GM23338 (cell line): ENCODE measurements around the gene OXT. TPM values are rescaled to one million over a fixed set of nuclear protein-coding genes. Genes with fewer than 3 reads are reported as not detected.

Experiments used
- ATAC-seq: fragments of 200-7000 bp; cut with Tn5 transposase; 3 replicates; pipeline ENCODE4 v1.9.1; 2020
- DNase-seq: peaks from one replicate; pipeline ENCODE4 v3.0.0-alpha.2; 2015; ENCODE audit warnings: low spot score
- H2AFZ ChIP-seq: fragments of 200-600 bp; sonication (generic); 2 replicates; pipeline ENCODE4 v1.8.0; 2016; ENCODE audit warnings: antibody characterized with exemption, mild to moderate bottlenecking, moderate library complexity
- H3F3A ChIP-seq: fragments of 200-600 bp; sonication (generic); replicated peaks from 2 replicates; pipeline ENCODE4 v1.8.0; 2017; ENCODE audit warnings: antibody characterized with exemption, mixed run types, low read depth
- H3K27ac ChIP-seq: fragments of 200-600 bp; sonication (generic); 2 replicates; pipeline ENCODE4 v1.6.1; 2016; ENCODE audit warnings: low read depth
- H3K27me3 ChIP-seq: fragments of 200-600 bp; sonication (generic); 2 replicates; pipeline ENCODE4 v1.8.0; 2016; ENCODE audit warnings: mild to moderate bottlenecking, mixed run types, moderate library complexity; ENCODE audit not compliant: insufficient read depth
- H3K36me3 ChIP-seq: fragments of 200-600 bp; sonication (generic); 2 replicates; pipeline ENCODE4 v1.8.0; 2016; ENCODE audit warnings: mild to moderate bottlenecking; ENCODE audit not compliant: insufficient read depth
- H3K4me1 ChIP-seq: fragments of 200-600 bp; sonication (generic); 2 replicates; pipeline ENCODE4 v1.8.0; 2016; ENCODE audit warnings: mild to moderate bottlenecking, moderate library complexity; ENCODE audit not compliant: insufficient read depth
- H3K4me2 ChIP-seq: fragments of 200-600 bp; sonication (generic); 2 replicates; pipeline ENCODE4 v1.7.1; 2017; ENCODE audit warnings: mixed run types
- H3K4me3 ChIP-seq: fragments of 200-600 bp; sonication (generic); 2 replicates; pipeline ENCODE4 v1.6.1; 2016; ENCODE audit warnings: mixed run types
- H3K79me2 ChIP-seq: fragments of 200-600 bp; sonication (generic); replicated peaks from 2 replicates; pipeline ENCODE4 v1.8.0; 2017; ENCODE audit warnings: mild to moderate bottlenecking; ENCODE audit not compliant: insufficient read depth
- H3K9me2 ChIP-seq: fragments of 200-600 bp; sonication (generic); 2 replicates; pipeline ENCODE4 v1.8.0; 2017; ENCODE audit not compliant: insufficient read depth
- H4K20me1 ChIP-seq: fragments of 200-600 bp; sonication (generic); replicated peaks from 2 replicates; pipeline ENCODE4 v1.8.0; 2017; ENCODE audit warnings: mild to moderate bottlenecking; ENCODE audit not compliant: insufficient read depth
- H3K27ac Mint-ChIP-seq: 2 replicates; pipeline ENCODE4 v1.8.0; 2020; ENCODE audit warnings: inconsistent platforms, mild to moderate bottlenecking, moderate library complexity, mixed read lengths
- H3K27me3 Mint-ChIP-seq: 3 replicates; pipeline ENCODE4 v1.8.0; 2022; ENCODE audit warnings: low read depth, mild to moderate bottlenecking, moderate library complexity, mixed read lengths, inconsistent platforms; ENCODE audit not compliant: insufficient read depth, poor library complexity
- H3K36me3 Mint-ChIP-seq: 3 replicates; pipeline ENCODE4 v1.8.0; 2021; ENCODE audit warnings: low read depth, mild to moderate bottlenecking, inconsistent platforms, moderate library complexity, mixed read lengths
- H3K4me1 Mint-ChIP-seq: 3 replicates; pipeline ENCODE4 v1.8.0; 2020; ENCODE audit warnings: mild to moderate bottlenecking, inconsistent platforms, mixed read lengths
- H3K4me3 Mint-ChIP-seq: 3 replicates; pipeline ENCODE4 v1.8.0; 2021; ENCODE audit warnings: moderate library complexity, mild to moderate bottlenecking, inconsistent platforms, mixed read lengths
- H3K9me3 Mint-ChIP-seq: 3 replicates; pipeline ENCODE4 v1.8.0; 2020; ENCODE audit warnings: moderate library complexity, mild to moderate bottlenecking, inconsistent platforms, mixed read lengths
- CREB1 ChIP-seq: fragments of 250-450 bp; sonication (Bioruptor Pico); IDR thresholded peaks from 2 replicates; pipeline ENCODE4 v1.5.0; 2020; ENCODE audit warnings: low read depth, mild to moderate bottlenecking, moderate library complexity
- CTCF ChIP-seq, 2 experiments: fragments of 200-600 bp in 1 of 2; sonication (generic) in 1 of 2; conservative IDR thresholded peaks; 2 replicates each; pipeline versions ENCODE4 v1.5.1 to v1.6.1; 2016 to 2017; ENCODE audit warnings: antibody characterized with exemption in 2 of 2, low read depth in 2 of 2, mild to moderate bottlenecking in 2 of 2, moderate library complexity in 1 of 2
- EZH2 ChIP-seq: fragments of 200-600 bp; sonication (generic); IDR thresholded peaks from one replicate; pipeline ENCODE4 v1.8.0; 2017; ENCODE audit warnings: antibody characterized with exemption, mild to moderate bottlenecking, low read depth; ENCODE audit not compliant: unreplicated experiment
- EZH2phosphoT487 ChIP-seq: fragments of 200-600 bp; sonication (generic); IDR thresholded peaks from one replicate; pipeline ENCODE4 v1.8.1; 2018; ENCODE audit warnings: antibody characterized with exemption; ENCODE audit not compliant: unreplicated experiment
- NANOG ChIP-seq: IDR thresholded peaks from 2 replicates; pipeline ENCODE4 v1.6.1; 2016; ENCODE audit warnings: antibody characterized with exemption, borderline replicate concordance
- REST ChIP-seq: IDR thresholded peaks from one replicate; pipeline ENCODE4 v1.6.1; 2018; ENCODE audit warnings: antibody characterized with exemption; ENCODE audit not compliant: unreplicated experiment
- ZNF114 ChIP-seq: fragments of 250-450 bp; sonication (Bioruptor Pico); IDR thresholded peaks from 2 replicates; pipeline ENCODE4 v1.5.0; 2020; ENCODE audit warnings: mild to moderate bottlenecking, moderate library complexity
- ZNF331 ChIP-seq: fragments of 250-450 bp; sonication (Bioruptor Pico); IDR thresholded peaks from 2 replicates; pipeline ENCODE4 v1.5.0; 2020; ENCODE audit warnings: low read depth, mild to moderate bottlenecking, moderate library complexity
- ZNF462 ChIP-seq: fragments of 250-450 bp; sonication (Bioruptor Pico); IDR thresholded peaks from 2 replicates; pipeline ENCODE4 v1.5.0; 2020; ENCODE audit warnings: mild to moderate bottlenecking, moderate library complexity
- polyA plus RNA-seq: library from polyadenylated mRNA; unstranded; fragments of >200 nt; fragmentation: Nextera tagmentation; extraction: Ambion mirVana; gene quantifications from 2 replicates; pipeline ENCODE4 v1.2.1, GENCODE V29; 2016
- total RNA-seq: library from RNA; depleted of rRNA; stranded (reverse); fragments of >200 nt; shearing (Covaris generic); gene quantifications from 2 replicates; pipeline ENCODE4 v1.2.3, GENCODE V29; 2014
- TF ChIP-seq, protein P1 (sequence below): IDR thresholded peaks from 2 replicates; pipeline ENCODE4 v1.6.1; 2016; ENCODE audit warnings: antibody characterized with exemption

OXT gene
- total and polyA plus RNA-seq, 2 experiments from 2014 or later, result 1.5 TPM; not detected in 1

GRCh38 chr20:3101251-3101650, 29.8 kb downstream of the OXT start:
- no peak overlapping the region for H3K4me3 Mint-ChIP-seq
- H3K4me2 ChIP-seq, result no peak overlapping the region
- DNase-seq (no peak), ATAC-seq (no peak)
- TF ChIP-seq ZNF331 (no peak), EZH2 (no peak), REST (no peak), ZNF114 (CRISPR knock-in tag) (no peak), NANOG (no peak), CTCF (conservative IDR thresholded peaks at IDR 0.05; ENCODE audit: low read depth in 2 of 2) (no peak), ZNF462 (no peak), EZH2phosphoT487 (no peak), CREB1 (CRISPR knock-in tag) (no peak)
- TF ChIP-seq, protein P1, sequence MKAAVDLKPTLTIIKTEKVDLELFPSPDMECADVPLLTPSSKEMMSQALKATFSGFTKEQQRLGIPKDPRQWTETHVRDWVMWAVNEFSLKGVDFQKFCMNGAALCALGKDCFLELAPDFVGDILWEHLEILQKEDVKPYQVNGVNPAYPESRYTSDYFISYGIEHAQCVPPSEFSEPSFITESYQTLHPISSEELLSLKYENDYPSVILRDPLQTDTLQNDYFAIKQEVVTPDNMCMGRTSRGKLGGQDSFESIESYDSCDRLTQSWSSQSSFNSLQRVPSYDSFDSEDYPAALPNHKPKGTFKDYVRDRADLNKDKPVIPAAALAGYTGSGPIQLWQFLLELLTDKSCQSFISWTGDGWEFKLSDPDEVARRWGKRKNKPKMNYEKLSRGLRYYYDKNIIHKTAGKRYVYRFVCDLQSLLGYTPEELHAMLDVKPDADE, result no peak
- no peaks in the 10 kb centered on the region for H3K9me2 ChIP-seq
- H3K4me1 Mint-ChIP-seq, result peaks cover 5% of the 10 kb centered on the region; the same call in 1 of the 3 replicates
- H3K27ac ChIP-seq, result no peak overlapping the region
- no peaks in the 10 kb centered on the region for H4K20me1 ChIP-seq
- H3K4me1 ChIP-seq, result no peaks in the 10 kb centered on the region
- H3K4me3 ChIP-seq, result no peak overlapping the region
- no peaks in the 10 kb centered on the region for H3K36me3 Mint-ChIP-seq
- no peak overlapping the region for H3K27ac Mint-ChIP-seq
- H3K9me3 Mint-ChIP-seq, result no peaks in the 10 kb centered on the region
- H2AFZ ChIP-seq, result no peak overlapping the region
- peaks cover 6% of the 10 kb centered on the region for H3K27me3 Mint-ChIP-seq
- H3K27me3 ChIP-seq, result no peaks in the 10 kb centered on the region
- no peaks in the 10 kb centered on the region for H3K36me3 ChIP-seq
- H3F3A ChIP-seq, result no peaks in the 10 kb centered on the region
- no peaks in the 10 kb centered on the region for H3K79me2 ChIP-seq
